Right hindlimb (tissue), 1 donor: Measurements from ENCODE around the gene SHISA8.
"Not testable (repeated sequence)": the region's sequence is repeated elsewhere in the genome, so short reads cannot be mapped to it uniquely, and the experiment has no call there.

Experiments
- DNase-seq: peaks from one replicate; pipeline ENCODE4 v3.0.0-alpha.2; 2018

SHISA8 gene

DNA sequence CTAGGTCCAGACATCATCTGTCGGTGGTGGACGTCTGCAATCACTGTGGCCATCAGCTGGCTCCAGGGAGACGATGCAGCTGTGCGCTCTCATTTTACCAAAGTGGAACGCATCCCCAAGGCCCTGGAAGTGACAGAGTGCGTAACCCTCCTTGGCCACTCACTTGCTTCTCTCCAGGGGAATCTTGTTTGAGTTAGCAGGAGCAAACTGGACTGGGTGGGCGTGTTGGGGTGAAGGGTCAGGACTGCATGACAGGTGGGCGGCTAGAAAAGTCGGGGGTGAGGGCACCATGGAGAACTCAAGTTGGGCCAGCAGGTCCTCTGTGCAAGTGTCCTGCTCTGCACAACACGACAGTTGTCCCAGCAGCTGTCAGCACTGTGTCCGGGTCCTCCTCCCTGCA lies 16.2 kb downstream of the SHISA8 start:
- no peak for DNase-seq

DNA sequence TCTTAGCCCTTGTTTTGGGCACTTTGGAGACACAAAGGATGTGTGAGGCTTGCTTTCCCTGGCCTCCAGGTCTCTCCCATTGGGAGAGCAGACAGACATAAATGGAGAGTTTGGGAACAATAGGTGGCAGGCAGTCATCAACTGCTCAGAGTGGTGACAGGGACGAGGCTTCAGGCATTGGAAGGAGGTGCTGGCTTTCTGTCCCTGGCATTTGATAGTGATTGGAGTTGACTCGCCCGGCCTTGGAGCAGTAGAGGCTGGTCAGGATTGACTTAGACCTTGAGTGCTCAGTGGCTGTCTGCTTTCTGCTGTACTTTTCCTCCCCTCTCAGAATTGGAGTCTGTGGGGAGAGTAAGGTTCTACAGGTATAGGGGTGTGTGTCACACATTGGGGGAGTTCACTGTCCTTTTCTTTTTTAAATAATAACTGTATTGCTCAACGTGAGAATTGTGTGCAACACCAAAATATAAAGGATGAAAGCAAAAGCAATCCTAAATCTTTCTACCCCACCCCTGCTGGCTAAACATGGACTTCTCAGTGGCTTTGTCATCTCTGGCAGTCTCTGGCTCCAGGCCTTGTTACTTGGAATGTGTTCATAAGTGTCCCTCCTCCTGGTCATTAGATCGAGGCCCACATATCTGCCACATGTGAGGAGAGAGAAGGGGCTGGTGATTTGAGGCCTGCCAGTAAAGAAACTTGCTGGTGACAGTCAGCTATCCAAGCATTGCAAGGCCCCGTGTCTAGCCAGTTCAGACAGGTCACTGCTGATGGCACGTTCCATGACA lies 21.1 kb downstream of the SHISA8 start:
- no peak for DNase-seq

DNA sequence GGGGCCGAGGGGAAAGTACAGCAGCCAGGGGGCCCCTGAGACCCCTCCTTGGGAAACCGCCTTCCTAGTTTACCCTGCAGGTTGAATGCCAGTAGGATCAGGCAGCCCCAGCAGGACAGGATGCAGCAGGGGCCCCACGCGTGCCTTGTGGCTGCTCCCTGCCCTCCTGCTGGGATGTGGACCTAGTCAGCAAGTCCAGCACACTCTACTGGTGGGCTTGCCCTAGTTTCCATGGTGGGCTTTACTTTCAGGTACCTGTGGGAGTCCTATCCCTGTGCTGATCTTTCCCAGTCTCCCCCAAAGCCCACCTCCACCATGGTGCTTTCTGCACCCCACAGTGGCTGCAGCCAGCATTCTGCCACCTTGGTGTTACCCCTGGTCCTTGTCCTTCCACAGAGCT lies 22.2 kb downstream of the SHISA8 start:
- no peak for DNase-seq

DNA sequence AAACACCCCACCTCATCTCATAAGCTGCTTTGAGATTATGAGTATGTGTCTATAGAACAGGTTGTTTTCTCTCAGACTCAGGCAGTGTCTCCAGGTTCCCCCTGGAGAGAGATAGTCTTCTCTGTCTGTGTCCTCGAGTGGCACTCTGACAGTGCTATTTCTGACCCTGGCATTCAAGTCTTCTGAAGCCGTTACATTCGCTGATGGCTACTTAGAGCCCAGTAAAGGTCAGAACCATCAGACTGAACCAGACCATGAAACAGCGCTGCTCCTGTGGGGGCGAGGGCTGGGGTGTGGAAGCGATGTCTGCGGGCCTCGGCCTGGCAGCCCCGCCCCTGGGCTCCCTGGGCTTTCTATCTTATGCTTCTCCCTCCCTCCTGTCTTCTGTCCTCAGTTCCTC lies 23.5 kb downstream of the SHISA8 start:
- no peak for DNase-seq

GRCh38 chr22:41888627-41889200 lies 26.2 kb downstream of the SHISA8 start:
- DNase-seq = no peak

DNA sequence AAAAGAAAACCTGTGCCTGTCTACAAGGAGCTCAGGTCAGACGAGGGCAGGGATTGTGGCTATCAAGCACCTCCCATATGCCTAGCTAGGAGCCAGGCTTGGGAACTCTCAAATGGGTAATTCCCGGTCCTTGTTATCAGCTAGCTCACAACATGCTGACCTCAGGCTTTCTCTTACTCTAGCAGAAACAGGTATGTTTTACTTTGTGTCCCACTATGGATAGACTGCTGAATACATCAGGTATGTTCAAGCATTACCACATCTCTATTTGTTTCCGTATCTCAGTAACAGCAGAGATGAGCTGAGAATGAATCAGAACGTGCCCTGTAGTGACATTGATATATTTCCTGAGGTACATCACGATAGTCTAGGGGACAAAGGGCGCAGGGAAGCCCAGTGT lies 29.4 kb downstream of the SHISA8 start:
- DNase-seq = no peak

DNA sequence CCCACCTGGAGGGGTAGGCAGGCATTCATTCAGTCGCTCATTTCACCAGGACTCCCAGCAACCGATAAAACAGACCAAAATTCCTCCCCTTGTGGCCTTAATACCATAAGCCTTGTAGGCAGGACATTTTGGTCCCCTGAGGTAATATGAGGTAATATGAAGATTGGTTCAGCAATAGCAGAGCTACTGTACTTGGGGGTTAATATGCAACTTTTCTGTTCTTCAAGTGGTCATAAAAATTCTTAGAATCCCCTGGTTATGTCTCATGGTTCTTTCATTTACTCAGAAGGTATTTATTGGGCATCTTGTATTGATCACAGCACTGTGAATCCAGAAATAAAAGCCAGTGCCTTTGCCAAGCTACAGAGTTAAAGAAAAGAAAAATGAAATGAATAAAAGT lies 29.8 kb downstream of the SHISA8 start:
- DNase-seq = no peak

DNA sequence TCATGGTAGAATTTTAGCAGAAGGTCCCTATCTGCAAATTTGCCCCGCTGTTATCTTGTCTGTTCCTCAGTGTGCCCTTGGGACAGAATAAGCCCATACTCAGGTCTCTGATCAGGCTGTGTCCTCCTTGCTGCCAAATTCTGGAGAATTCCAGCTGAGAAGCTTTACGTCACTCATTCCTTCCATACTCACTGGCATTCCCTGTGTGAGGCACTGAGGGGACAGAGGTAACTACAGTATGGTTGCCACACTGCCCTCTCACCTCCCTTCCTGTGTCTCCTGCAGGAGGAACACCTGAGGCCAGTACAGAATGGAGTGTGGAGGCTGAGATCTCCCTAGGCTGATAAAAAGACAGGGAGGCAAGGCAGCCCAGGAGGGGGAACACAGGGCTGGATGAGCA lies 31.5 kb downstream of the SHISA8 start:
- no peak for DNase-seq

DNA sequence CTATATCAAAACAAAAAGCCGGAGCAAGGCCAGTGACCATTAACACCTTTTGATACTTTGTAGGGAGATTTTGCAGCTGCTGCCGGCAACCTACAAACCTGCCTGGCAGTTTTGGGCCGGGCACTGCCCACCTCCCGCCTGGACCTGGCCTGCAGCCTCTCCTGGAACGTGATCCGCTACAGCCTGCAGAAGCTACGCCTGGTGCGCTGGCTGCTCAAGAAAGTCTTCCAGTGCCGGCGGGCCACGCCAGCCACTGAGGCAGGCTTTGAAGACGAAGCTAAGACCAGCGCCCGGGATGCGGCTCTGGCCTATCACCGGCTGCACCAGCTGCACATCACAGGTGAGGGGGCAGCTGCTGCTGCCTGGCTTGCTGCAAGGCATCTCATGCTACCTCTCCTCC lies 34.2 kb downstream of the SHISA8 start:
- no peak for DNase-seq

GRCh38 chr22:41876675-41877074 lies 38.2 kb downstream of the SHISA8 start:
- DNase-seq = no peak

- DNase-seq = no peak
Measured at GRCh38 chr22:41876275-41876674, 38.6 kb downstream of the SHISA8 start.

GRCh38 chr22:41875531-41876270 lies 39.2 kb downstream of the SHISA8 start:
- DNase-seq = no peak

DNA sequence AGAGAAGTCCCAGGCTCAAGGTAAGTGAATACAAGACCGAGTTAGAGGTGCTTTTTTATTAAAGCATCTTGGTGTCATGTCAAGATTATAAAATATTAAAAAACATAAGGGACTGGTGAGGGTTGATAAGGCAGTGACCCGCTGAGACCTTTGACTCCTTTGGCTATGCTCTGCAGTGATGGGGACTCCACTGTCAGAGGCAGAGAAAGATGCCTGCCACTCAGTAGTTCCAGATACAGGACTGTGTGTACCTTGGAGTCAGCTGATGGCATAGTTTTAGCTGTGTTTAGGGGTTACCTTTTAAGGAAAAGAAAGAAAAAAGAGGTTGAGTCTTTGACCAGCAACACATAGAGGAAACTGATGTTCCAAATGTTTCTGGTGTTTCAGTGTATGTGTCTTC lies 40.8 kb downstream of the SHISA8 start:
- DNase-seq = no peak

DNA sequence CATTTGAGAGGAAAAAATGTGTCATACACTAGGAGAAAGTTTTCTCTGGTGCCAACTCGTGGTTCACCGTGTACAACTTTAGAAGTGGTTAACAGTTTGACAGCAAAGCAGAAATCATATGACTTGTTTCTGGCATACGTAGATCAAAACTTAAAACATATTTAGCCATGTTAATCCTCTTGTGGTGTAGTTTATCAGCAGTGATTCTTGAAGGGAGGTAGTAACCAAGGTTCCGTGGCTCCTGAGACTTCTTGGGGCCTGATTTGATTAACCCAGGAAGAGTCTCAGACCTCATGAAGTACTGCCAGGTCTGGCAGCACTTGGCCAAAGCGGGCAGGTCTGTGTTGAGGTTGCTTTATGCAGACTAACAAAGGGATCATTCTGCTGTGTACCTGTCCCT lies 41.5 kb downstream of the SHISA8 start:
- no peak for DNase-seq

DNA sequence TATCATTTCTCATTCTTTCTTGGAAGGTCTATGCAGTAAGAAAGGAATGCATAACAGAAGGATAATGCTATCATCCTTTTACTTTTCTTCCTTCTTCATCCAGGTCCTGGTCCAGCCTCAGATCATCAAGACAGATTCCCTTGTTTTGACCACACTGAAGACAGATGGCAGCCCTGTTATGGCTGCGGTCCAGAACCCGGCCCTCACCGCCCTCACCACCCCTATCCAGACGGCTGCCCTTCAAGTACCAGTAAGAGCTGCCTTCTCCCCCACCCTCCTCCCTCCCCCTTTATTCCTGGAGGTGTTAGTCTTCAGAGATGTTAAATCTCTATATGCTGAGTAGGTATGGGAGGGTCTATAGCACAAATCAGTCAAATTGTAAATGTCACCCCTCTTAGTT lies 44.1 kb downstream of the SHISA8 start:
- DNase-seq = no peak

DNA sequence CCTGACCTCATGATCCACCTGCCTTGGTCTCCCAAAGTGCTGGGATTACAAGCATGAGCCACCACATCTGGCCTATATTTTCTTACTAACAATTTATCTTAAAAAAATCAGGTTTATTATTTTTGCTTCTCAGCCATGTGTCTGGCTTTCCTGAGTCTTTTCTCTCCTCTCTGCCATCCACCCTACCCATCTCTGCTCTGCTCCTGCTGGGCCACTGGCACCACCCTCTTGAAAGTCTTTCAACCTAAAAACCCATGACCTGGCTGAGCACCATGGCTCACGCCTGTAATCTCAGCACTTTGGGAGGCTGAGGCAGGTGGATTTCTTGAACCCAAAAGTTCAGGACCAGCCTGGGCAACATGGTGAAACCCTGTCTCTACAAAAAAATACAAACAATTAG lies 44.8 kb downstream of the SHISA8 start:
- not testable (repeated sequence) for DNase-seq

DNA sequence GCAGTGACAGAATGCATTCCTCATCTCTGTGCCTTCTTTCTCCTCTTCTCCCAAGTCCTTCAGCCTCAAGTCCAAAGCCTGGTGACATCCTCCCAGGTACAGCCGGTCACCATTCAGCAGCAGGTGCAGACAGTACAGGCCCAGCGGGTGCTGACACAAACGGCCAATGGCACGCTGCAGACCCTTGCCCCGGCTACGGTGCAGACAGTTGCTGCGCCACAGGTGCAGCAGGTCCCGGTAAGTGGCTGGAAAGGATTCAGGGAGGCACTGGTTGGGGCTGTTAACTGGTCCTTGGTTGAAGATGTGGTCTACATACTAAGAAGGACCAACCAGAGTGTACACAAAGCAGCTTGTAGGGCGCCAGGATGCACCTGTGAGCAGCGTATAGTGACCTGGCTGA lies 46.3 kb downstream of the SHISA8 start:
- DNase-seq = no peak

- DNase-seq = no peak
Measured at GRCh38 chr22:41863472-41863871, 51.4 kb downstream of the SHISA8 start.

DNA sequence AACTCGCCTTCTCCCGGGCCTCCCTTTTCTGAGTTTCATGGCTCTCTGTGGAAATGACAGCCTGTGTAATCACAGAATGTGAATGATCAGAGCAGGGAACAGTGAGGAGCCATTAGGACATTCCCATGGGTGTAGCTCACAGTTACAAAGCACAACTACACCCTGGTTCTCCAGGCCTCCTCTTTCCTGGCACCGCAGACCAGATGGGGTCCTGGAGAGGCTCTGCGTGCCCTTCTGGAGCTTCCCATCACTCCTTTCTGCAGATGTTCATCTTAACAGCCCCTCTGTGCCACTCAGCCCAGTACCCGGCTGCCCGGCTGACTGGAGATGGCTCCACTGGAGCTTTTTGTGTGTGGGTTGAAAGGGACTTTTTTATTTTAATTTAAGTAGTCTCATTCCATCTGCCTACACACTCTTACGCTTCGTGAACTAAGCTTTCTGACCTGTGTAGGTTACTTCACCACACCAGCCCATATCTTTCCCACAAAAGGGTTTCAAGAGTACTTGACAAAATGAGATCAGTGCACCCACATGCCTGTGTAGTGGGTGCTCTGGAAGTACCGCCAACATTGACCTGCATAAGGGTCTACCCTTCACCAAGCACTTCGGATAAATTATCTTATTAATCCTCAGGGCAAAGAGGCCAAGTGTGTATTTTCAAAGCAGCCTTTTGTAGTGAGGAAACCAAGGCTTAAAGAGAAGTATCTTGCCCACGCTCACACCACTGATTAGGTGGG lies 52.2 kb downstream of the SHISA8 start:
- no peak for DNase-seq

DNA sequence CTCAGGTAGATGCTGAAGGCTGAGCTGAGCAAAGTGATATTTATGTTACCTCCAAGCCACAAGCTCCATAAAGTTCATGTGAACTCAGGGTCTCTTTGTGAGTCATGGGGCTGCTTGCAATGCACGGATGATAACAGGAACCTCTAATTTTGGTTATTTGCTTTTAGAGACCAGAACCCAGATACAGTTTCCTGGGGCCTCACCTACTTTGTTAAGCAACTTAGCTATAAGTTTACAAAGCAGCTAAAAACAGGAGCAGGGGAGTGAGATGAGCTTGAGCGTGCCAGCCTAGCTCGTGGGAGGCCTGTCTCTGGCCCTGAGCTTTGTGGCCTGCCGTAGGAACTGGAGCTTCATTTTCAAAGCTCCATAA lies 52.7 kb downstream of the SHISA8 start:
- DNase-seq = no peak
